Endometrial microvascular endothelial cells (primary cell): ENCODE results near the gene ZSCAN10. TPM values are rescaled to one million over a fixed set of nuclear protein-coding genes. Genes with fewer than 3 reads are reported as not detected.
"Not testable (repeated sequence)": the region's sequence is repeated elsewhere in the genome, so short reads cannot be mapped to it uniquely, and the experiment has no call there.

ENCODE experiments used
- in situ Hi-C: cut with HindIII; loops from 2 replicates; pipeline ENCODE4 v1.10.0; 2017; ENCODE audit warnings: low sequenced_read_pairs, low pct_unique_long_range_greater_than_20kb; ENCODE audit errors: inconsistent ontology term
- total RNA-seq: library from RNA; depleted of rRNA; stranded (reverse); fragments of >200 nt; gene quantifications from one replicate; pipeline ENCODE4 v1.2.3, GENCODE V29; 2015; ENCODE audit errors: inconsistent ontology term

ZSCAN10 gene
- total RNA-seq, 1 donor from 2014 or later: not detected

DNA sequence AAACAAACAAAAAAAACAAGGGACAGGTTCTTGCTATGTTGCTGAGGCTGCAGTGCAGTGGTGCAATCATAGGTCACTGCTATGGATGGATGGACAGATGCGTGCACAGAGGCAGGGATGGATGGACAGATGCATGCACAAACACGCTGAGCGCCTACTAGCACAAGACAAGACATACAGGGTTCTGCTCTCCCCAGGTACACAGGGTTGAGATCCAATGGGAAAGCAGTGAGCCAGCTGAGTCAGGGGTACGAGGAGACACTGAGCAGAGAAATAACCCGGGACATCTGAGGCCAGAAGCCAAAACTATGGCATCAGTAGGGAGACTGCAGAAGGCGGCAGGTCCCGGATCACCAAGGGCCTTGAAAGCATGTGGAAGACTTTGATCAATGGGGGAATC is 27.4 kb downstream of the ZSCAN10 start:
- in situ Hi-C loops: no loop called here

DNA sequence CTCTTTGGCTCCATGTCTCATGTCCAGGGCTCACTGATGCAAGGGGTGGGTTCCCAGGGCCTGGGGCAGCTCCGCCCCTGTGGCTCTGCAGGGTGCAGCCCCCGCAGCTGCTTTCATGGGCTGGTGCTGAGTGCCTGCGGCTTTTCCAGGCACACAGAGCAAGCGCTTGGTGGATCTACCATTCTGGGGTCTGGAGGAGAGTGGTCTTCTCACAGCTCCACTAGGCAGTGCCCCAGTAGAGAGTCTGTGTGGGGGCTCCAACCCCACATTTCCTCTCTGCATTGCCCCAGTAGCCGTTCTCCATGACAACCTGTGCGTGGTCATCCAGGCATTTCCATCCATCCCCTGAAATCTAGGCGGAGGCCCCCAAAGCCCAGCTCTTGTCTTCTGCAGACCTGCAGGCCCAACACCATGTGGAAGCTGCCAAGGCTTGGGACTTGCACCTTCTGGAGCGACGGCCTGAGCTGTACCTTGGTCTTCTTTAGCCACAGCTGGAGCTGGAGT is 28.4 kb downstream of the ZSCAN10 start:
- in situ Hi-C loops: no loop called here

DNA sequence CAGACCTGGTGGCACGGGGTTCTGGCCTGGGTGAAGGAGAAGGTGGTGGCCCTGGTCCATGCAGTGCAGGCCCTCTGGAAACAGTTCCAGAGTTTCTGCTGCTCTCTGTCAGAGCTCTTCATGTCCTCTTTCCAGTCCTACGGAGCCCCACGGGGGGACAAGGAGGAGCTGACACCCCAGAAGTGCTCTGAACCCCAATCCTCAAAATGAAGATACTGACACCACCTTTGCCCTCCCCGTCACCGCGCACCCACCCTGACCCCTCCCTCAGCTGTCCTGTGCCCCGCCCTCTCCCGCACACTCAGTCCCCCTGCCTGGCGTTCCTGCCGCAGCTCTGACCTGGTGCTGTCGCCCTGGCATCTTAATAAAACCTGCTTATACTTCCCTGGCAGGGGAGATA is 29.9 kb downstream of the ZSCAN10 start:
- in situ Hi-C loops: not testable (repeated sequence)

DNA sequence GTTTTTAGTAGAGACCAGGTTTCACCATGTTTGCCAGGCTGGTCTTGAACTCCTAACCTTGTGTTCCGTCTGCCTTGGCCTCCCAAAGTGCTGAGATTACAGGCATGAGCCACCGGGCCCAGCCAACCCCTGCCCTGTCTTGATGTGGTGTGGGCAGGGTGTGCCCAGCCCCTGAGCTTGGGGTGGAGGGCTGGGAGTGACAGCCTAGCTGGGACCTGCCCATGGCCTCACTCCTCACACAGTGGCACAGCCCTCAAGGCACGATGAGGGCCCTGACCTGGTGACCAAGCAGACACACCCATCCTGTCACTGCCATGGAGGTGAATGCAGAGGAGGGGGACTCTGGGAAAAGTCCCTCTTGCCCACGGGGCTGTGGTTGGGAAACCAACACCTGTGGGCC is 30.6 kb downstream of the ZSCAN10 start:
- in situ Hi-C loops: no loop called here

DNA sequence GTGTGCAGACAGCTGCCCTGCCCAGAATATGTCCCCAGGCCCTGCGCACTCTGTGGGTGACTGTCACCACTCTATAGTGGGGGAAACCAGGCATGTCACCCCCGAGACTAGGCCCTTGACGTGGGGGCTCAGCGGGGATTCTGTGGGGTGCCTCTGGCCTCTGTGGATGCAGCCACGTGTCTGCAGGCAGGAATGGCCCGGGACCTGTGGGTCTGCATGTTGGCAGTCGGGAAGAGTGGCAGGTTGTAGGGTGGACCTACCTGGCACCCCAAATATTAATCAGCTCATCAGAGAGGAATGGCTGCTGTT is 32.7 kb downstream of the ZSCAN10 start:
- in situ Hi-C loops: no loop called here

DNA sequence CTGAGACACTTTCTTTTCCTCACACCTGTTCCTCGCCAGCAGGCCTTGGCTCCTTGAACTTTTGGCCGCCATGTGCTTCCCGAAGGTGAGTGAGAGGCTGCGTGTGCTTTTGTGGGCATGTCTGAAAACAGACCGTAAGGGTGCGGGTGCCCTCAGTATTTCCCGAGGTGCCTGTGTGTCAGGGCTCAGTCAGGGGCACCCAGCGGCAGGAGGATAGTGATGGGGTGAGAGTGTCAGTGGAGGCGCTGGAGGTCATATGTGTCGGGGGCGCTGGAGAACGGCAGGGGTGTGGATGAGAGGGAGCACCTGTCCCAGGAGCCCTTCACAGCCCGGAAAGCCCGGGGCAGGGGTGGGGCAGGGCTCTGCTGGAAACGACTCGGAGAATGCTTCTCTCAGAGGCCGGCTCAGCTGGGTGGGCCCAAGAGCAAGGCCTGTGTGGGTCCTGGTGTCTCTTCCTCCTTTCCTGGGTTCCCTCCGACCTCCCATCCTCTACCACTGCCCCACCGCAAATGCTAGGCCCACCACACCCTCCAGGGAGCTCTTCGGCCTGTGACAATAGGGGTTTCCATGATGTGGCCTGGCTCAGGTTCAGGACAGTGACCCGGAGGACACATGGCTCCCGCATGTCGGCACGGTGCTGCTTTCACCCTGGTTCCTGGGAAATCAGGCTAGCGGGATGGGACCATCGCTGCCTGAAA is 33.2 kb downstream of the ZSCAN10 start:
- in situ Hi-C loops: no loop called here

DNA sequence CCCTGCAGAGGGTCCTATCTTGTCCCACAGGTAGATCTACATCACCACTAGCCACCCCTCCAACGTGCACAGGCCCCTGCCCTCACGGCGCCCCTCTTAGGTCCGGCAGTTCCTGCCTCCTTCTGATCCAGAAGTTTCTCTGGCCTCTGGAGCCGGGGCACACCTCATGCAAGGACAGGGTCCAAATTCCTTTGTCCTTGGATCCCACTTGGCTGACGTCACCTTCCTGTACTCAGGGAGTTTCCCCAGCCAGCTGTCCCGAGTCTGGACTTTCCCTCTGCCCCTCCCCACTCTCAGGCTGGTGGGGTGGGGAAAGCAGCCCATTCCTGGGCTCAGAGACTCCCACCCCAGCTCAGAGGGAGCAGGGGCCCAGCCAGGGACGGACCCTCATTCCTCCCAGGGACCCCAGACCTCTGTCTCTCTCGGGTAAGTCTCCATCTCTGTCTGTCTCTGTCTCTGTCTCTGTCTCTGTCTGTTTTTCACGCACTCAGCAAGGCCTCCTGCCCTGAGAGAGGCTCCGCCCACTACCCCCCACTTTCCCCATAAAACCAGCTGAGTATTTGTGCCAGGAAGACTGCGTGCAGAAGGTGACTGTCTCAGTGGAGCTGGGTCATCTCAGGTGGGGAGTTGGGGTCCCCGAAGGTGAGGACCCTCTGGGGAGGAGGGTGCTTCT is 33.9 kb downstream of the ZSCAN10 start, which contains the start of gene IL32:
IL32 (plus strand) TSS at position 572 of the 673 bp plus-strand sequence. CDS start 172 bp downstream, outside the sequence.
- in situ Hi-C loops: no loop called here

DNA sequence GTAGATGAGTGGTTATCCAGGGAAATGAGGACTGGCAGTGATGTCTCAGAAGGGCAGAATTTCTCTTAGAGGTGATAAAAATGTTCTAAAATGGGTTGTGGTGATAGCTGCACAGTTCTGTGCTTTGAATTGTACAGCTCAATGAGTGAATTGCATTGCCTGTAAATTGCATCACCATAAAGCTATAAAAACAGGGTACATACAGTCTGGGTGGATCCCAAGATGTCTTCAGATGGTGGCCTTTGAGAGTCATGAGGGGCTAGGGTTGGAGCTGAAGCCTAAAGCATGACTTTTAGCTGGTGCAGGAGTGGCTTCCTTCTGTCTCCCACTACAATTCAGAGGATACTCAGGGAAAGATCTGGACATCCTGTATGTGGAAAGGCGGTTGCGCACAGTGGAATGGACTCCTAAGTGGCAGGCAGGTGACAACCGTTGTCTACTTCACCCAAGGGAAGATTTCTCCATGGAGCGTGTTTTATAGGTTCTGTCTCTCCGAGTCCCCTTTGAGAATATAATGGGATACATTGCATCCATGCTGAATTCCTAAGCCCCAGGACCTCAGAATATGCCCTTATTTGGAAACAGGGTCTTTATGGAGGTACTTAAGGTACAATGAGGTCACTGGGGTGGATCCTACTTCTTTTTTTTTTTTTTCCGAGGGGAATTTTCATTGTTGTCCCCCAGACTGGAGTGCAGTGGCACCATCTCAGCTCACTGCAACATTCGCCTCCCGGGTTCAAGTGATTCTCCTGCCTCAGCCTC is 35.3 kb downstream of the ZSCAN10 start:
- in situ Hi-C loops: no loop called here

DNA sequence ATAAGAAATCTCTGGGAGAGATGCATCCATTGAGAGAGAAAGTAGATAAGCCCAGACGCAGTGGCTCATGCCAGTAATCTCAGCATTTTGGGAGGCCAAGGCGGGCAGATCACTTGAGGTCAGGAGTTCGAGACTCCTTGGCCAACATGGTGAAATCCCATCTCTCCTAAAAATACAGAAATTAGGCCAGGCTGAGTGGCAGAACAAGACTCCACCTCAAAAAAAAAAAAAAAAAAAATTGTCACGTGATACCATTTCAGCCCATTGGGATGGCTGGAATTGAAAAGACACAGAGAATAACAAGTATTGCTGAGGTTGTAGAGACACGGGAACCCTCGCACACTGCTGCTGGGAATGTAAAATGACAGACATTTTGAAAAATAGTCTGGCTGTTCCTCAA is 36.5 kb downstream of the ZSCAN10 start:
- in situ Hi-C loops: no loop called here

DNA sequence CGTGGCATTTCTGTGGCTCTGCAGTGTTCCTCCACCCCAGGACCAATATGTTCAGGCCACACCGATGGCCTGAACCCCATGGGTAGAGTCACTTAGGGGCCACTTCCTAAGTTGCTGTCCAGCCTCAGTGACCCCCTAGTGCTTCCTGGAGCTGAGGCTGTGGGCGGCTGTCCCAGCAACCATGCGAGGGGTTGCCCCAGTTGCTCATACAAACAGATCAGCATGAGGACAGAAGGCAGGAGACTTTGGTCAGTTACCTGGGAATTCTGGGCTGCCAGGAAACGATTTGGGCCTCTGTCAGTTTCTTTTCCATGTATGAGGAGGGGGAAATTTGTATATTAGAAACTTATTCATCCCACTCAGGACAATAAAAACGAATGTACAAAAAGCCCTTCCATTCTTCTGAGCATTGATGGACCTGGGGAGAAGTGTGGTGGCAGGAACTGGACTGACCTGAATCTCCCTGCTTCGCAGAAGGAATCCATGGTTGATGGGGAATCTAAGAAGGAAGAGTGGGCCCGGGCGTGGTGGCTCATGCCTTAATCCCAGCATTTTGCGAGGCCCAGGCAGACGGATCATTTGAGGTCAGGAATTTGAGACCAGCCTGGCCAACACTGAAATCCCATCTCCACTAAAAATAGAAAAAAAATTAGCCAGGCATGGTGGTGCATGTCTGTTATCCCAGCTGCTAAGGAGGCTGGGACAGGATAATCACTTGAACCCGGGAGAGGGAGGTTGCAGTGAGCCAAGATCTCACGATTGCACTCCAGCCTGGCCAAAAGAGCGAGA is 38.6 kb downstream of the ZSCAN10 start:
- in situ Hi-C loops: no loop called here

DNA sequence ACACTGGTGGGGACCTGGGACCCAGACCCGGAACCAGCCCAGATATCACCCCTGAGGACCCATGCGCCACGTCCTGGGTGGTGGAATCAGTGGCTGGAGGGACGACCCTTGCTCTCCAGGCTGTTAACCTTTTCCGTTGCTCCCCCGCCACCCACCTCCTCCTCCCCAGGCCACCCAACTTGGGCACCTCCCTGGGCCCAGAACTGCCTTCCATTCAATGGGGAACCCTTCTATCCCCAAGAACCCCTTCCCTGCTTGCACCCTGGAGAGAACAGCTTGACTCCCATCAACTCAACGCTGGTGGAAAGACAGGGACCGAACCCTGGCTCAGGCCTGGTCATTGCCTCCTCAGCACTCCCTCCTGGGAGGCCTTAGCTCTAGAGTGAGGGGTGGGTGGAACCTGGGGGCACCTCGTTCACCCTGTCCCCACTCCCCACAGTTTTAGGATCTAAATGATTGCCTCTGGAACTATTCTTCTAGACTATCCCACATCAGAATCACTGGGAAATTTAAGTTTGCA is 39.3 kb downstream of the ZSCAN10 start:
- in situ Hi-C loops: no loop called here

DNA sequence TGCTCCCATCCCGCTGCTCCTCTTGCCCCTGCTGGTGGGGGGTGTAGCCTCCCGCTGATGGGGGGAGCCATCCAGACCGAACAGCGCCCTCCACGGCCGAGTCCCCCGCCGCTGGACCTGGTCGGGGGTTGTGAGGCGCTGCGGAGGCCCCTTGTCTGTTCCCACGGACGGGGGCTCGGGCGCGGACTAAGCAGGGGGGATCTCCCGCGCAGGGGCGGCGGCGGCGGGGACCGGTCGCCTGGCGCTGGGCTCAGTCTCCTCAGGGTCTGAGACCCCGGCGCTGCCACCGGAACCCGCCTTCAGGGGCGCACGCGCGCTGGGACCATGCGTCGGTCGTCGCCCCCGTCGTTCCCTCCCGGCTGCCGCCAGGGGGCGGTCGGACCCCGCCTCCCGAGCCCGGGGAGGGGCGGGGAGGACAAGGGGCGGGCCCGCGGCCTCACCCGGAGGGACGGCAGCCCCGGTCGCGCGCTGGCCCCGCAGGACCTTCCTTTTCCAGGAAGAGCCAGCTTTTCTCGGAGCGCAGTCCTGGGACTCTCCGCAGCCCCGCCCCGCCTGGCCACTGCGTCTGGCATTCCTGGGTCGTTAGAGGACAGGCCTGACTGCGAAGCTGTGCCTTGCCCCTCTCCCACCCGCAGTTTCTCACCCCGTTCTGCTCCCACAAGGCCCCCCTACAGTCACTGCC is 39.9 kb downstream of the ZSCAN10 start:
- in situ Hi-C loops: no loop called here

DNA sequence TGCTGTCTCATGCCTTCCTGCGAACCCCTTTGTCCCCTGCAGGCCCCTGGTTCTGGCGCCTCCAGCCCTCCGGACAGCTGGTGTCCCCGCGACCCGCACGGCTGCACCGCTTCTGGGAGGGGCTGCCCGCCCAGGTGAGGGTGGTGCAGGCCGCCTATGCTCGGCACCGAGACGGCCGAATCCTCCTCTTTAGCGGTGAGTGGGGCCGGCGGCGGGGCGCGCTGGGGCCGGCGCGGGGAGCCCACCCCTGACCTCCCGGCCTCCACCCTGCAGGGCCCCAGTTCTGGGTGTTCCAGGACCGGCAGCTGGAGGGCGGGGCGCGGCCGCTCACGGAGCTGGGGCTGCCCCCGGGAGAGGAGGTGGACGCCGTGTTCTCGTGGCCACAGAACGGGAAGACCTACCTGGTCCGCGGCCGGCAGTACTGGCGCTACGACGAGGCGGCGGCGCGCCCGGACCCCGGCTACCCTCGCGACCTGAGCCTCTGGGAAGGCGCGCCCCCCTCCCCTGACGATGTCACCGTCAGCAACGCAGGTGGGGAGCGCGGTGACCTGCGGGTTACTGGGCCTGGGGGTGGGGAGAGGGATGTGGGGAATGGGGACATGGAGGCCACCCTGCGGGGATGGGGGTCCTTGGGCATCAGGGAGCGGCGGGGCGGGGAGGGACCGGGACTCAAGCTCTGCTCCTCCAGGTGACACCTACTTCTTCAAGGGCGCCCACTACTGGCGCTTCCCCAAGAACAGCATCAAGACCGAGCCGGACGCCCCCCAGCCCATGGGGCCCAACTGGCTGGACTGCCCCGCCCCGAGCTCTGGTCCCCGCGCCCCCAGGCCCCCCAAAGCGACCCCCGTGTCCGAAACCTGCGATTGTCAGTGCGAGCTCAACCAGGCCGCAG is 40.7 kb downstream of the ZSCAN10 start:
- in situ Hi-C loops: no loop called here

DNA sequence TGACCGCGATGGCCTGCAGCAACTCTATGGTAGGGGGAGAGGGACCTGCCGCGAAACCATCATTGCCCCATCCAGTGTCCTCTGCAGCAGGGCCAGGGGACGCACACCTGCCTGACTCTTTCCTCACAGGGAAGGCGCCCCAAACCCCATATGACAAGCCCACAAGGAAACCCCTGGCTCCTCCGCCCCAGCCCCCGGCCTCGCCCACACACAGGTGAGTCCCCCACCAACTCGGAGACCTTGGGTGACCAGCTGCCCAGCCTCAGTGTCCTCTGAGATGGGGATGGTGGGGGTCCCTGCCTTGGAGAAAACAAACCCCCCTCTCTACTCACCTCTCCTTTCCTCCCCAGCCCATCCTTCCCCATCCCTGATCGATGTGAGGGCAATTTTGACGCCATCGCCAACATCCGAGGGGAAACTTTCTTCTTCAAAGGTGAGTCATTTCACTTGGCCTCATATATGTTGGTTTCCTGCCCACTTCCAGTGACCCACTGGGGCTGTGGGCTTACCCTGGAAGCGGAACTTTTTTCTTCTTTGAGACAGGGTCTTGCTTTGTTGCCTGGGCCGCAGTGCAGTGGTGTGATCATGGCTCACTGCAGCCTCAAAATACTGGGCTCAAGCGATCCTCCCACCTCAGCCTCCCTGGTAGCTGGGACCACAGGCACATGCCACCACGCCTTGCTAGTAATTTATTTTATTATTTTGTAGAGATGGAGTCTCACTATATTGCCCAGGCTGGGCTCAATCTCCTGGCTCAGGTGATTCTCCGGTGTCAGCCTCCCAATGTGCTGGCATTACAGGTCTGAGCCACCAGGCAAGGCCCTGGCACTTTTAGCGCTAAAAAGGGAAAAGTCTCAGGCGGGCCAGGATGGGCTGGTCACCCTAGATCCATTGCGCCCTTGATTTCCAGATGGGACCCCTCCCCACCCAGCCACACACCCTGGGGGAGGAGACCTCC is 41.6 kb downstream of the ZSCAN10 start:
- in situ Hi-C loops: no loop called here

DNA sequence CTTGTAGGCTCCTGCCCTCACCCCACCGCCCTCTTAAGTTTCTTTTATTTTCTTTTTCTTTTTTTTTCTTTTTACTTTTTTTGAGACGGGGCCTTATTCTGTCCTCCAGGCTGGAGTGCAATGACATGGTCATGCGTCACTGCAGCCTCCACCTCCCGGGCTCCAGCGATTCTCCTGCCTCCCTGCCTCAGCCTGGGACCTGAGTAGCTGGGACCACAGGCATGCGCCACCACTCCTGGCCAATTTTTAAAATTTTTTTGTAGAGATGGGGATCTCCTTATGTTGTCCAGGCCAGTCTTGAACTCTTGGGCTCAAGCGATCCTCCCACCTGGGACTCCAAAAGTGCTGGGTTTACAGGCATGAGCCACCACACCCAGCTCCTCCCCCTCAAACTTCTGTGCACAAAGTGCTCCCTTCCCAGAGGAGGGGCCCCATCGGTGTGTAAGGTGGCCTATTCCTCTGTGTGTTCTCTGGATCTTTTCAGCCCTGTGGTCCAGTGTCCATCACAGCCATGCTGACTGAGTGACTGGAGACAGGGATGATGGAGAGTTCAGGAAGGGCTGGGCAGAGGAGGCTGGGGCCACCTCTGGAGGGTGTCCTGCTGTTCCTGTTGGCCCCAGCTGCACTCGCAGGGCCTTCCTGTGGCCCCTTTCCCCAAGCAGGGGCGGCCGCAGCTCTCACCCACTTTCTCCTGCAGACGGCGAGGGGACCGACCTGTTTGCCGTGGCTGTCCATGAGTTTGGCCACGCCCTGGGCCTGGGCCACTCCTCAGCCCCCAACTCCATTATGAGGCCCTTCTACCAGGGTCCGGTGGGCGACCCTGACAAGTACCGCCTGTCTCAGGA is 42.5 kb downstream of the ZSCAN10 start:
- in situ Hi-C loops: no loop called here

DNA sequence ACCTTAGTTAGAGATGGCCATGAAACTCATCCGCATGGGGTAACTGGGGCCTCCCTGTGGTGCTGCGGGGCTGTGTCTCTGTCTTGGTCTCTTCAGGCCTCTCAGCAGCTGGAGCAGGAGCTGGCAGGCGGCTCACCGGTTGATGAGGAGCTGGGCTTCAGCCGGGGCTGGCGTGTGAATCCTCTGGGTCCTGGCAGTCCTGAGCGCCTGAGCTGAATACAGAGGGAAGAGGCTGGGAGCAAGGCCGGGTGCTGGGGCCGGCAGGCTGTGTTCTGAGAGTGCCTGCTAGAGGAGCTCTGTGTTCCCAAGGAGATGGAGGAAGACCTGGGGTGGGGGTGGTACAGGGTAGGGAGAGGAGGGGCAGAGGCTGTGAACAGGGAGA is 43.4 kb downstream of the ZSCAN10 start:
- in situ Hi-C loops: not testable (repeated sequence)
